HEK293 (cell line): ENCODE data around the gene VCL.

Source experiments
- CTCF ChIA-PET: fragments of 350-600 bp; formaldehyde crosslinking; extraction: SDS; loops from one replicate; lab custom pipeline; 2021; ENCODE audit warnings: antibody characterized with exemption; lab: Yijun Ruan, JAX
- POLR2A ChIA-PET: fragments of 300-600 bp; formaldehyde crosslinking; extraction: SDS; loops from one replicate; lab custom pipeline; 2020; ENCODE audit warnings: antibody characterized with exemption, inconsistent platforms; lab: Yijun Ruan, JAX
- H3K27ac ChIP-seq: fragments of 200-500 bp; sonication (Bioruptor generic); 2 replicates; pipeline ENCODE4 v1.5.1; 2014; ENCODE audit warnings: low read depth, low read length, control low read depth, inconsistent platforms; ENCODE audit errors: extremely low read depth
- H3K36me3 ChIP-seq, 2 experiments: fragments of 200-500 bp in 1 of 2; sonication (Bioruptor generic) in 1 of 2; 1 replicate in 1 of 2; 2 replicates in 1 of 2; pipeline ENCODE4 v1.5.1; 2014 to 2017; ENCODE audit warnings: inconsistent platforms in 2 of 2, low read length in 2 of 2; ENCODE audit not compliant: control insufficient read depth in 2 of 2, insufficient read depth in 1 of 2
- H3K4me1 ChIP-seq: fragments of 200-500 bp; sonication (Bioruptor generic); 2 replicates; pipeline ENCODE4 v1.5.1; 2014; ENCODE audit warnings: mild to moderate bottlenecking, low read length, inconsistent platforms; ENCODE audit not compliant: control insufficient read depth, insufficient read depth
- H3K4me3 ChIP-seq: 2 replicates; pipeline ENCODE4 v1.5.1; 2011; ENCODE audit warnings: low read depth, mild to moderate bottlenecking, control low read depth, low read length, moderate library complexity
- H3K9me3 ChIP-seq: fragments of 200-500 bp; sonication (Bioruptor generic); 2 replicates; pipeline ENCODE4 v1.5.1; 2014; ENCODE audit warnings: low read depth, low read length, inconsistent platforms; ENCODE audit not compliant: control insufficient read depth, insufficient read depth
- KLF10 ChIP-seq: fragments of 450-650 bp; IDR thresholded peaks from 2 replicates; pipeline ENCODE4 v1.5.1; 2018; ENCODE audit warnings: missing biosample characterization, mild to moderate bottlenecking, missing genetic modification characterization
- ZFP37 ChIP-seq: fragments of 450-650 bp; formaldehyde crosslinking; IDR thresholded peaks from 2 replicates; pipeline ENCODE4 v1.5.1; 2016; ENCODE audit warnings: missing biosample characterization, missing genetic modification characterization
- ZNF121 ChIP-seq: fragments of 450-650 bp; formaldehyde crosslinking; IDR thresholded peaks from 2 replicates; pipeline ENCODE4 v1.5.1; 2016; ENCODE audit warnings: missing biosample characterization, missing genetic modification characterization
- ZNF2 ChIP-seq: fragments of 450-650 bp; formaldehyde crosslinking; IDR thresholded peaks from 2 replicates; pipeline ENCODE4 v1.5.1; 2016; ENCODE audit warnings: missing biosample characterization, missing genetic modification characterization
- ZNF423 ChIP-seq: fragments of 450-650 bp; formaldehyde crosslinking; IDR thresholded peaks from 2 replicates; pipeline ENCODE4 v1.5.1; 2016; ENCODE audit warnings: missing biosample characterization, missing genetic modification characterization
- ZNF654 ChIP-seq: fragments of 450-650 bp; formaldehyde crosslinking; IDR thresholded peaks from 2 replicates; pipeline ENCODE4 v1.5.1; 2016; ENCODE audit warnings: low read depth, missing biosample characterization, missing genetic modification characterization
- ZXDB ChIP-seq: fragments of 450-650 bp; formaldehyde crosslinking; IDR thresholded peaks from 2 replicates; pipeline ENCODE4 v1.5.1; 2016; ENCODE audit warnings: missing biosample characterization, missing genetic modification characterization
- TF ChIP-seq, protein P1 (sequence below): fragments of 450-650 bp; formaldehyde crosslinking; IDR thresholded peaks from 2 replicates; pipeline ENCODE4; 2016; ENCODE audit warnings: missing biosample characterization, missing genetic modification characterization
- TF ChIP-seq, protein P2 (sequence below): fragments of 450-650 bp; formaldehyde crosslinking; conservative IDR thresholded peaks from 2 replicates; pipeline ENCODE4 v1.5.1; 2016; ENCODE audit warnings: low read depth, missing biosample characterization, missing genetic modification characterization
- TF ChIP-seq, protein P3 (sequence below): fragments of 450-650 bp; formaldehyde crosslinking; IDR thresholded peaks from 2 replicates; pipeline ENCODE4 v1.5.1; 2016; ENCODE audit warnings: missing biosample characterization, missing genetic modification characterization
- TF ChIP-seq, protein P4 (sequence below): fragments of 450-650 bp; formaldehyde crosslinking; IDR thresholded peaks from 2 replicates; pipeline ENCODE4 v1.5.1; 2017; ENCODE audit warnings: missing biosample characterization, missing genetic modification characterization
- TF ChIP-seq, protein P5 (sequence below): fragments of 450-650 bp; IDR thresholded peaks from 2 replicates; pipeline ENCODE4 v1.5.1; 2018; ENCODE audit warnings: missing biosample characterization, mild to moderate bottlenecking, missing genetic modification characterization
- TF ChIP-seq, protein P6 (sequence below): fragments of 450-650 bp; formaldehyde crosslinking; optimal IDR thresholded peaks from 2 replicates; pipeline ENCODE3; 2016; ENCODE audit warnings: missing biosample characterization, mild to moderate bottlenecking, missing genetic modification characterization

The VCL gene

DNA sequence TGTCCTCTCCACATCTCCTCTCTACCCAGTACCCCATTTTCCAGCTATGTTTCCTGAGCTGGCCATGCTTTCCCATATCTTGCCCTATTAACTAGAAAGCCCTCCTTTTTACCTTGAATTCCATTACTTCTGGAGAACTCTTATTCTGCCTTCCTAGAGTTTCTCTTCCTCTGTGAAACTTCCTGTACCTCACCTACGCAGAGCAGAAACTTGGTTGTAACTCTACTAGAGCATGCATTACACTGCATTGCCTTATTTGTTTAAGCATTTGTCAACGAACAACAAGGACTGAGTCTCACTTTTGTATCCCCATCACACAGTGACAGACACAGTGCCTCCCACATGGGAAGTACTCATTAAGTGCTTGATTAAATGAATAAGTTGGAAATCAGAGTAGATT, 36.4 kb downstream of the VCL start (continued):
- TF ChIP-seq, protein P1, sequence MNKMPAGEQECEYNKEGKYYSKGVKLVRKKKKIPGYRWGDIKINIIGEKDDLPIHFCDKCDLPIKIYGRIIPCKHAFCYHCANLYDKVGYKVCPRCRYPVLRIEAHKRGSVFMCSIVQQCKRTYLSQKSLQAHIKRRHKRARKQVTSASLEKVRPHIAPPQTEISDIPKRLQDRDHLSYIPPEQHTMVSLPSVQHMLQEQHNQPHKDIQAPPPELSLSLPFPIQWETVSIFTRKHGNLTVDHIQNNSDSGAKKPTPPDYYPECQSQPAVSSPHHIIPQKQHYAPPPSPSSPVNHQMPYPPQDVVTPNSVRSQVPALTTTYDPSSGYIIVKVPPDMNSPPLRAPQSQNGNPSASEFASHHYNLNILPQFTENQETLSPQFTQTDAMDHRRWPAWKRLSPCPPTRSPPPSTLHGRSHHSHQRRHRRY (tag by site-specific recombination): no peak
- TF ChIP-seq KLF10 (tag by site-specific recombination): no peak
- TF ChIP-seq, protein P2, sequence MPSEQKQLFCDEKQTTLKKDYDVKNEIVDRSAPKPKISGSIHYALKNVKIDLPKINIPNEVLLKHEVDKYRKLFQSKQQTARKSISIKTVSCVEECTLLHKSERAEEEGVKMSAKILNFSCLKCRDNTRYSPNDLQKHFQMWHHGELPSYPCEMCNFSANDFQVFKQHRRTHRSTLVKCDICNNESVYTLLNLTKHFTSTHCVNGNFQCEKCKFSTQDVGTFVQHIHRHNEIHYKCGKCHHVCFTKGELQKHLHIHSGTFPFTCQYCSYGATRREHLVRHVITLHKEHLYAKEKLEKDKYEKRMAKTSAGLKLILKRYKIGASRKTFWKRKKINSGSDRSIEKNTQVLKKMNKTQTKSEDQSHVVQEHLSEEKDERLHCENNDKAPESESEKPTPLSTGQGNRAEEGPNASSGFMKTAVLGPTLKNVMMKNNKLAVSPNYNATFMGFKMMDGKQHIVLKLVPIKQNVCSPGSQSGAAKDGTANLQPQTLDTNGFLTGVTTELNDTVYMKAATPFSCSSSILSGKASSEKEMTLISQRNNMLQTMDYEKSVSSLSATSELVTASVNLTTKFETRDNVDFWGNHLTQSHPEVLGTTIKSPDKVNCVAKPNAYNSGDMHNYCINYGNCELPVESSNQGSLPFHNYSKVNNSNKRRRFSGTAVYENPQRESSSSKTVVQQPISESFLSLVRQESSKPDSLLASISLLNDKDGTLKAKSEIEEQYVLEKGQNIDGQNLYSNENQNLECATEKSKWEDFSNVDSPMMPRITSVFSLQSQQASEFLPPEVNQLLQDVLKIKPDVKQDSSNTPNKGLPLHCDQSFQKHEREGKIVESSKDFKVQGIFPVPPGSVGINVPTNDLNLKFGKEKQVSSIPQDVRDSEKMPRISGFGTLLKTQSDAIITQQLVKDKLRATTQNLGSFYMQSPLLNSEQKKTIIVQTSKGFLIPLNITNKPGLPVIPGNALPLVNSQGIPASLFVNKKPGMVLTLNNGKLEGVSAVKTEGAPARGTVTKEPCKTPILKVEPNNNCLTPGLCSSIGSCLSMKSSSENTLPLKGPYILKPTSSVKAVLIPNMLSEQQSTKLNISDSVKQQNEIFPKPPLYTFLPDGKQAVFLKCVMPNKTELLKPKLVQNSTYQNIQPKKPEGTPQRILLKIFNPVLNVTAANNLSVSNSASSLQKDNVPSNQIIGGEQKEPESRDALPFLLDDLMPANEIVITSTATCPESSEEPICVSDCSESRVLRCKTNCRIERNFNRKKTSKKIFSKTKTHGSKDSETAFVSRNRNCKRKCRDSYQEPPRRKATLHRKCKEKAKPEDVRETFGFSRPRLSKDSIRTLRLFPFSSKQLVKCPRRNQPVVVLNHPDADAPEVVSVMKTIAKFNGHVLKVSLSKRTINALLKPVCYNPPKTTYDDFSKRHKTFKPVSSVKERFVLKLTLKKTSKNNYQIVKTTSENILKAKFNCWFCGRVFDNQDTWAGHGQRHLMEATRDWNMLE (tag by site-specific recombination): no peak
- no peak for TF ChIP-seq ZXDB (tag by site-specific recombination)
- TF ChIP-seq ZFP37 (tag by site-specific recombination): no peak
- no peak for TF ChIP-seq ZNF423
- TF ChIP-seq ZNF2 (tag by site-specific recombination): no peak
- TF ChIP-seq, protein P3, sequence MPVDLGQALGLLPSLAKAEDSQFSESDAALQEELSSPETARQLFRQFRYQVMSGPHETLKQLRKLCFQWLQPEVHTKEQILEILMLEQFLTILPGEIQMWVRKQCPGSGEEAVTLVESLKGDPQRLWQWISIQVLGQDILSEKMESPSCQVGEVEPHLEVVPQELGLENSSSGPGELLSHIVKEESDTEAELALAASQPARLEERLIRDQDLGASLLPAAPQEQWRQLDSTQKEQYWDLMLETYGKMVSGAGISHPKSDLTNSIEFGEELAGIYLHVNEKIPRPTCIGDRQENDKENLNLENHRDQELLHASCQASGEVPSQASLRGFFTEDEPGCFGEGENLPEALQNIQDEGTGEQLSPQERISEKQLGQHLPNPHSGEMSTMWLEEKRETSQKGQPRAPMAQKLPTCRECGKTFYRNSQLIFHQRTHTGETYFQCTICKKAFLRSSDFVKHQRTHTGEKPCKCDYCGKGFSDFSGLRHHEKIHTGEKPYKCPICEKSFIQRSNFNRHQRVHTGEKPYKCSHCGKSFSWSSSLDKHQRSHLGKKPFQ (tag by site-specific recombination): no peak

DNA sequence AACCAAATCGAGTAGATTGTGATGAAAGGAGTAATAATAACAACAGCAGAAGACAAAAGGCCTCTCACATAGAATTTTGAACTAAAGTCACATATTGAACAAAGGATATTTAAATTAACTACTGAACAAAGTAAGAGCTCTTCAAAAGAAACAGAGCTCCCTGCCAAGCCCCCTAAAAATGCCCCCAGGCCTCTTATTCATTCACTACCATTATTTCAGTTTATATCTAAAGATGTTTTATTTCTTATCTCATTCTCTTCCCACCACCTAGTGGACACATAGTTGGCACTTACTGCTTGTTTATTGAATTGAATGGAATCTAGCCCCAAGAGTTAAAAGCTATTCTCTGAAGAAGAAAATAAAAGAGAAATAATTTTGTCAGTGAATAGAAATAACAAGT, 37.4 kb downstream of the VCL start:
- ChIA-PET CTCF (interaction anchor here (0.6 to 1.5 kb wide), 12 partner anchors 12 to 940 kb away, joined by 3 to 8 read pairs (median 4); no protein-coding TSS in a partner anchor), POLR2A (interaction anchor here (1.0 to 1.5 kb wide), 2 partner anchors 17 to 36 kb away, joined by 3 to 4 read pairs; no protein-coding TSS in a partner anchor)
- H3K27ac ChIP-seq: no peak overlapping the region
- no peaks in the 10 kb centered on the region for H3K9me3 ChIP-seq
- peak; percentile 20 for TF ChIP-seq ZNF654 (tag by site-specific recombination)
- TF ChIP-seq, protein P4, sequence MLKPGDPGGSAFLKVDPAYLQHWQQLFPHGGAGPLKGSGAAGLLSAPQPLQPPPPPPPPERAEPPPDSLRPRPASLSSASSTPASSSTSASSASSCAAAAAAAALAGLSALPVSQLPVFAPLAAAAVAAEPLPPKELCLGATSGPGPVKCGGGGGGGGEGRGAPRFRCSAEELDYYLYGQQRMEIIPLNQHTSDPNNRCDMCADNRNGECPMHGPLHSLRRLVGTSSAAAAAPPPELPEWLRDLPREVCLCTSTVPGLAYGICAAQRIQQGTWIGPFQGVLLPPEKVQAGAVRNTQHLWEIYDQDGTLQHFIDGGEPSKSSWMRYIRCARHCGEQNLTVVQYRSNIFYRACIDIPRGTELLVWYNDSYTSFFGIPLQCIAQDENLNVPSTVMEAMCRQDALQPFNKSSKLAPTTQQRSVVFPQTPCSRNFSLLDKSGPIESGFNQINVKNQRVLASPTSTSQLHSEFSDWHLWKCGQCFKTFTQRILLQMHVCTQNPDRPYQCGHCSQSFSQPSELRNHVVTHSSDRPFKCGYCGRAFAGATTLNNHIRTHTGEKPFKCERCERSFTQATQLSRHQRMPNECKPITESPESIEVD (tag by site-specific recombination): 0 out of 2 replicates have a peak, but pooled peaks have one; percentile 11
- TF ChIP-seq, protein P5, sequence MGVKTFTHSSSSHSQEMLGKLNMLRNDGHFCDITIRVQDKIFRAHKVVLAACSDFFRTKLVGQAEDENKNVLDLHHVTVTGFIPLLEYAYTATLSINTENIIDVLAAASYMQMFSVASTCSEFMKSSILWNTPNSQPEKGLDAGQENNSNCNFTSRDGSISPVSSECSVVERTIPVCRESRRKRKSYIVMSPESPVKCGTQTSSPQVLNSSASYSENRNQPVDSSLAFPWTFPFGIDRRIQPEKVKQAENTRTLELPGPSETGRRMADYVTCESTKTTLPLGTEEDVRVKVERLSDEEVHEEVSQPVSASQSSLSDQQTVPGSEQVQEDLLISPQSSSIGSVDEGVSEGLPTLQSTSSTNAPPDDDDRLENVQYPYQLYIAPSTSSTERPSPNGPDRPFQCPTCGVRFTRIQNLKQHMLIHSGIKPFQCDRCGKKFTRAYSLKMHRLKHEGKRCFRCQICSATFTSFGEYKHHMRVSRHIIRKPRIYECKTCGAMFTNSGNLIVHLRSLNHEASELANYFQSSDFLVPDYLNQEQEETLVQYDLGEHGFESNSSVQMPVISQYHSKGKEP: no peak
- H3K4me3 ChIP-seq: no peak overlapping the region
- H3K4me1 ChIP-seq: peaks cover 12% of the 10 kb centered on the region
- H3K36me3 ChIP-seq: peaks cover 0 to 4% of the 10 kb centered on the region in 2 experiments; a peak in 1 of 3 replicates

DNA sequence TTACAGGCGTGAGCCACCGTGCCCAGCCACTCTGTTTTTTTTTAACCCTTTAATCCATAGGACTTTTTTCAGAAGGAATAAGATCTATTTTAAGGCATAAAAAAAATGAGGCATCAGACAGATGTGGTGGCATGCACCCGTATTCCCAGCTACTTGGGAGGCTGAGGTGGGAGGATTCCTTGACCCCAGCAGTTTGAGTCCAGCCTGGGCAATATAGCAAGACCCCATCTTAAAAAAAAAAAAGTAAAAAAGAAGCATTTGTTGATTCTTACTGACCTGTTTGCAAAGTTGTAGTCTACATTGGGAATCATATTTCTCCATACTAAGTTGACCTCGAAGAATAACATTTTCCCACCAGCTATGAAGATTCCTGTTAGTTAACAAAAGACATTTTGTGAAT, 38.6 kb downstream of the VCL start:
- CTCF ChIA-PET: interaction anchor here (0.6 kb wide), 2 partner anchors 69 to 445 kb away, joined by 3 read pairs; partner anchors contain the start of gene USP54
- Histone ChIP-seq H3K9me3 (no peaks in the 10 kb centered on the region), H3K36me3 (peaks cover 0 to 4% of the 10 kb centered on the region in 2 experiments; a peak in 1 of 3 replicates), H3K4me3 (no peak overlapping the region), H3K27ac (no peak overlapping the region), H3K4me1 (peaks cover 12% of the 10 kb centered on the region)
- peak; percentile 64; the same call in 1 of the 2 replicates for TF ChIP-seq ZNF121 (tag by site-specific recombination)
- TF ChIP-seq, protein P6, sequence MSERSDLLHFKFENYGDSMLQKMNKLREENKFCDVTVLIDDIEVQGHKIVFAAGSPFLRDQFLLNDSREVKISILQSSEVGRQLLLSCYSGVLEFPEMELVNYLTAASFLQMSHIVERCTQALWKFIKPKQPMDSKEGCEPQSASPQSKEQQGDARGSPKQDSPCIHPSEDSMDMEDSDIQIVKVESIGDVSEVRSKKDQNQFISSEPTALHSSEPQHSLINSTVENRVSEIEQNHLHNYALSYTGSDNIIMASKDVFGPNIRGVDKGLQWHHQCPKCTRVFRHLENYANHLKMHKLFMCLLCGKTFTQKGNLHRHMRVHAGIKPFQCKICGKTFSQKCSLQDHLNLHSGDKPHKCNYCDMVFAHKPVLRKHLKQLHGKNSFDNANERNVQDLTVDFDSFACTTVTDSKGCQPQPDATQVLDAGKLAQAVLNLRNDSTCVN (tag by site-specific recombination): no peak
- POLR2A ChIA-PET: no interaction called here
